Progenitor cell of endocrine pancreas (in vitro differentiated cells): Measurements from ENCODE around the gene PCDHA2. TPM values are rescaled to one million over a fixed set of nuclear protein-coding genes. Genes with fewer than 3 reads are reported as not detected.
"Not testable (repeated sequence)": the region's sequence is repeated elsewhere in the genome, so short reads cannot be mapped to it uniquely, and the experiment has no call there.

Source experiments
- DNase-seq: peaks from one replicate; pipeline ENCODE4 v3.0.0; 2021; ENCODE audit warnings: low spot score; ENCODE audit not compliant: unreplicated experiment
- H3K27ac Mint-ChIP-seq: 2 replicates; pipeline ENCODE4 v1.8.0; 2021; ENCODE audit warnings: mild to moderate bottlenecking, moderate library complexity, mixed read lengths
- H3K27me3 Mint-ChIP-seq: 2 replicates; pipeline ENCODE4 v1.8.0; 2021; ENCODE audit warnings: mixed read lengths
- H3K36me3 Mint-ChIP-seq: 2 replicates; pipeline ENCODE4 v1.8.0; 2022; ENCODE audit warnings: mixed read lengths; ENCODE audit not compliant: insufficient read depth
- H3K4me1 Mint-ChIP-seq: 2 replicates; pipeline ENCODE4 v1.8.0; 2021; ENCODE audit warnings: low read depth, mixed read lengths
- H3K4me3 Mint-ChIP-seq: 2 replicates; pipeline ENCODE4 v1.8.0; 2021; ENCODE audit warnings: low read depth, mild to moderate bottlenecking, moderate library complexity, mixed read lengths
- H3K9me3 Mint-ChIP-seq: 2 replicates; pipeline ENCODE4 v1.8.0; 2021; ENCODE audit warnings: low read depth, mixed read lengths
- total RNA-seq: library from RNA; stranded (reverse); gene quantifications from 2 replicates; pipeline ENCODE4 v1.2.1, GENCODE V29; 2021
- TF ChIP-seq, protein P1 (sequence below): fragments of 200-600 bp; sonication (generic); IDR thresholded peaks from one replicate; pipeline ENCODE4 v1.5.0; 2021; ENCODE audit warnings: antibody characterized with exemption, mild to moderate bottlenecking; ENCODE audit not compliant: unreplicated experiment

PCDHA2 gene
- total RNA-seq, 1 donor from 2014 or later: 5.6 TPM

- H3K4me1 Mint-ChIP-seq: peaks cover 4% of the 10 kb centered on the region
Observed at GRCh38 chr5:140806834-140807775, 12.5 kb downstream of the PCDHA2 start, which contains the start of gene PCDHA4. Gene PCDHA4, plus strand, starts transcription at chr5:140807068.

GRCh38 chr5:140808241-140808888 lies 13.7 kb downstream of the PCDHA2 start:
- H3K36me3 Mint-ChIP-seq: peaks cover 65% of the 10 kb centered on the region

More at GRCh38 chr5:140806834-140807775, 12.5 kb downstream of the PCDHA2 start, which contains the start of gene PCDHA4:
- peak within 1 kb of the TSS; percentile 96 for H3K27ac Mint-ChIP-seq
- TF ChIP-seq, protein P1, sequence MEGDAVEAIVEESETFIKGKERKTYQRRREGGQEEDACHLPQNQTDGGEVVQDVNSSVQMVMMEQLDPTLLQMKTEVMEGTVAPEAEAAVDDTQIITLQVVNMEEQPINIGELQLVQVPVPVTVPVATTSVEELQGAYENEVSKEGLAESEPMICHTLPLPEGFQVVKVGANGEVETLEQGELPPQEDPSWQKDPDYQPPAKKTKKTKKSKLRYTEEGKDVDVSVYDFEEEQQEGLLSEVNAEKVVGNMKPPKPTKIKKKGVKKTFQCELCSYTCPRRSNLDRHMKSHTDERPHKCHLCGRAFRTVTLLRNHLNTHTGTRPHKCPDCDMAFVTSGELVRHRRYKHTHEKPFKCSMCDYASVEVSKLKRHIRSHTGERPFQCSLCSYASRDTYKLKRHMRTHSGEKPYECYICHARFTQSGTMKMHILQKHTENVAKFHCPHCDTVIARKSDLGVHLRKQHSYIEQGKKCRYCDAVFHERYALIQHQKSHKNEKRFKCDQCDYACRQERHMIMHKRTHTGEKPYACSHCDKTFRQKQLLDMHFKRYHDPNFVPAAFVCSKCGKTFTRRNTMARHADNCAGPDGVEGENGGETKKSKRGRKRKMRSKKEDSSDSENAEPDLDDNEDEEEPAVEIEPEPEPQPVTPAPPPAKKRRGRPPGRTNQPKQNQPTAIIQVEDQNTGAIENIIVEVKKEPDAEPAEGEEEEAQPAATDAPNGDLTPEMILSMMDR: peak; percentile 75
- peak within 1 kb of the TSS; percentile 93 for H3K4me3 Mint-ChIP-seq
- H3K27me3 Mint-ChIP-seq: no peaks in the 10 kb centered on the region
- peak; percentile 77 for DNase-seq
- peaks cover 60% of the 10 kb centered on the region for H3K36me3 Mint-ChIP-seq
- peaks cover 26% of the 10 kb centered on the region for H3K9me3 Mint-ChIP-seq

DNA sequence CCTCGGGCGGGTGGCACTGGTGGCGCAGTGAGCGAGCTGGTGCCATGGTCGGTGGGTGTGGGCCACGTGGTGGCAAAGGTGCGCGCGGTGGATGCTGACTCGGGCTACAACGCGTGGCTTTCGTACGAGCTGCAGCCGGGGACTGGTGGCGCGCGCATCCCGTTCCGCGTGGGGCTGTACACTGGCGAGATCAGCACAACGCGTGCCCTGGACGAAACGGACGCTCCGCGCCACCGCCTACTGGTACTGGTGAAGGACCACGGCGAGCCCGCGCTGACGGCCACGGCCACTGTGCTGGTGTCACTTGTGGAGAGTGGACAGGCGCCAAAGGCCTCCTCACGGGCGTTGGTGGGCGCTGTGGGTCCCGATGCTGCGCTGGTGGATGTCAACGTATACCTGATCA lies 14.2 kb downstream of the PCDHA2 start:
- TF ChIP-seq, protein P1: no peak
- H3K4me1 Mint-ChIP-seq: peaks cover 4% of the 10 kb centered on the region
- peaks cover 32% of the 10 kb centered on the region for H3K9me3 Mint-ChIP-seq
- peak overlapping the region; percentile 26 for H3K4me3 Mint-ChIP-seq
- no peak for DNase-seq
- no peak overlapping the region for H3K27ac Mint-ChIP-seq
- no peaks in the 10 kb centered on the region for H3K27me3 Mint-ChIP-seq
- peaks cover 61% of the 10 kb centered on the region for H3K36me3 Mint-ChIP-seq

More at GRCh38 chr5:140808241-140808888, 13.7 kb downstream of the PCDHA2 start:
- Mint-ChIP-seq H3K27ac (peak overlapping the region; percentile 96), H3K4me3 (peak overlapping the region; percentile 93), H3K9me3 (peaks cover 36% of the 10 kb centered on the region)
- not testable (repeated sequence) for H3K4me1 Mint-ChIP-seq, DNase-seq, H3K27me3 Mint-ChIP-seq

DNA sequence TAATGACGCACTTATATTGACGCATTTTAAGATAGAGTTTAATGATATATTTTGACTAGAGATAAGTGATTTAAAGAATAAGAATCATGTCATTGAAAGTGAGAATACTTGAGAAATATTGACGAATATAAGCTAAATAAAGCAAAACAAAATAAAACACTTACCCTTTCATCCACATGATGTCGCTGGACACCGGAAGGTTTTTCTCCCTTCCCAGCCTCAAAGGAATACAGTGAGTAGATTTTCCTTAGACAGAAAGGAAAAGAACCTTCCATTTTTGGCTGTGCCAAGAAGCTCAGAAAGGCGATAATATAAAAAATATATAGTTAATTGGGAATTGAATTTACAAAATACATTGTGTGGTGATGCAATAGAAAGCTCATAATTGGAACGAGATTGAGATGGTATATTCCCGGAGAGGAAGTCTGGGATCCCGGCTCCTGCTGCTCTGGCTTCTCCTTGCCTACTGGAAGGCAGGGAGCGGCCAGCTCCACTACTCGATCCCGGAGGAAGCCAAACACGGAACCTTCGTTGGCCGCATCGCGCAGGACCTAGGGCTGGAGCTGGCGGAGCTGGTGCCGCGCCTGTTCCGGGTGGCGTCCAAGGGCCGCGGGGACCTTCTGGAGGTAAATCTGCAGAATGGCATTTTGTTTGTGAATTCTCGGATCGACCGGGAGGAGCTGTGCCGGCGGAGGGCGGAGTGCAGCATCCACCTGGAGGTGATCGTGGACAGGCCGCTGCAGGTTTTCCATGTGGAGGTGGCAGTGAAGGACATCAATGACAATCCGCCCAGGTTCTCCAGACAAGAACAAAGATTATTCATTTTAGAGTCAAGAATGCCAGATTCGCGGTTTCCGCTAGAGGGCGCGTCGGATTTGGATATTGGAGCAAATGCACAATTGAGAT lies 27.0 kb downstream of the PCDHA2 start, which contains the start of gene PCDHA5:
Gene PCDHA5, plus strand, starts transcription at position 239 of the 906 bp plus-strand sequence.
- Mint-ChIP-seq H3K27ac (no peak within 1 kb of the TSS), H3K4me3 (no peak within 1 kb of the TSS), H3K4me1 (no peaks in the 10 kb centered on the region), H3K27me3 (no peaks in the 10 kb centered on the region), H3K36me3 (peaks cover 39% of the 10 kb centered on the region), H3K9me3 (peaks cover 8% of the 10 kb centered on the region)
- TF ChIP-seq, protein P1: no peak
- DNase-seq: no peak

DNA sequence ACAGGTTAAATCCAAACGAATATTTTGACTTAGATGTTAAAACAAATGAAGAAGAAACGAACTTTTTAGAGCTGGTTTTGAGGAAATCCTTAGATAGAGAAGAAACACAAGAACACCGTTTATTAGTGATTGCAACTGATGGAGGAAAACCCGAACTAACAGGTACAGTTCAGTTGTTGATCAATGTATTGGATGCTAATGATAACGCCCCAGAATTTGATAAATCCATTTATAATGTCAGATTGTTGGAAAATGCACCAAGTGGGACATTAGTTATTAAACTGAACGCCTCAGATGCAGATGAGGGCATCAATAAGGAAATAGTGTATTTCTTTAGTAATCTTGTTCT lies 27.6 kb downstream of the PCDHA2 start:
- TF ChIP-seq, protein P1: no peak
- DNase-seq: no peak
- H3K27me3 Mint-ChIP-seq: no peaks in the 10 kb centered on the region
- H3K4me3 Mint-ChIP-seq: no peak overlapping the region
- H3K4me1 Mint-ChIP-seq: no peaks in the 10 kb centered on the region
- peaks cover 40% of the 10 kb centered on the region for H3K36me3 Mint-ChIP-seq
- H3K9me3 Mint-ChIP-seq: peaks cover 13% of the 10 kb centered on the region
- H3K27ac Mint-ChIP-seq: no peak overlapping the region

DNA sequence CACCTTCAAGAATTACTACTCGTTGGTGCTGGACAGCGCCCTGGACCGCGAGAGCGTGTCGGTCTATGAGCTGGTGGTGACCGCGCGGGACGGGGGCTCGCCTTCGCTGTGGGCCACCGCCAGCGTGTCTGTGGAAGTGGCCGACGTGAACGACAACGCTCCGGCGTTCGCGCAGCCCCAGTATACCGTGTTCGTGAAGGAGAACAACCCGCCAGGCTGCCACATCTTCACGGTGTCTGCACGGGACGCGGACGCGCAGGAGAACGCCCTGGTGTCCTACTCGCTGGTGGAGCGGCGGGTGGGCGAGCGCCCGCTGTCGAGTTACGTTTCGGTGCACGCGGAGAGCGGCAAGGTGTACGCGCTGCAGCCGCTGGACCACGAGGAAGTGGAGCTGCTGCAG lies 28.3 kb downstream of the PCDHA2 start:
- H3K4me3 Mint-ChIP-seq, H3K27me3 Mint-ChIP-seq, DNase-seq, H3K4me1 Mint-ChIP-seq: not testable (repeated sequence)
- peaks cover 38% of the 10 kb centered on the region for H3K36me3 Mint-ChIP-seq
- peak overlapping the region; percentile 29 for H3K27ac Mint-ChIP-seq
- peaks cover 13% of the 10 kb centered on the region for H3K9me3 Mint-ChIP-seq
